KMS-11 (cell line): ENCODE measurements around the gene TLX1.

Source experiments
- H2AFZ ChIP-seq: fragments of 200-600 bp; sonication (generic); 2 replicates; pipeline ENCODE4 v1.6.1; 2016; ENCODE audit warnings: antibody characterized with exemption, mixed run types, low read depth
- H3K27ac ChIP-seq: fragments of 200-600 bp; sonication (generic); 2 replicates; pipeline ENCODE4 v1.6.1; 2016; ENCODE audit warnings: mild to moderate bottlenecking, mixed run types
- H3K27me3 ChIP-seq: fragments of 200-600 bp; sonication (generic); 2 replicates; pipeline ENCODE4 v1.6.1; 2017; ENCODE audit warnings: mild to moderate bottlenecking, low read depth, mixed run types, moderate library complexity; ENCODE audit not compliant: insufficient read depth
- H3K36me3 ChIP-seq: fragments of 200-600 bp; sonication (generic); 2 replicates; pipeline ENCODE4 v1.6.1; 2017; ENCODE audit warnings: mild to moderate bottlenecking, mixed run types; ENCODE audit not compliant: insufficient read depth
- H3K4me1 ChIP-seq: fragments of 200-600 bp; sonication (generic); 2 replicates; pipeline ENCODE4 v1.6.1; 2016; ENCODE audit warnings: mild to moderate bottlenecking, low read depth, mixed run types; ENCODE audit not compliant: poor library complexity, severe bottlenecking
- H3K4me2 ChIP-seq: fragments of 200-600 bp; sonication (generic); 2 replicates; pipeline ENCODE4 v1.7.0; 2016; ENCODE audit warnings: mild to moderate bottlenecking, mixed run types
- H3K4me3 ChIP-seq: fragments of 200-600 bp; sonication (generic); IDR thresholded peaks from 2 replicates; pipeline ENCODE4 v1.6.1; 2017; ENCODE audit warnings: low read depth, low read length, mixed read lengths; ENCODE audit not compliant: insufficient read depth
- H3K79me2 ChIP-seq: fragments of 200-600 bp; sonication (generic); 2 replicates; pipeline ENCODE4 v1.6.1; 2016; ENCODE audit warnings: low read depth, mixed run types; ENCODE audit not compliant: insufficient read depth
- H3K9ac ChIP-seq: fragments of 200-600 bp; sonication (generic); 2 replicates; pipeline ENCODE4 v1.6.1; 2016; ENCODE audit warnings: mild to moderate bottlenecking, mixed run types
- H4K20me1 ChIP-seq: fragments of 200-600 bp; sonication (generic); 2 replicates; pipeline ENCODE4 v1.6.1; 2016; ENCODE audit warnings: mild to moderate bottlenecking, mixed run types; ENCODE audit not compliant: insufficient read depth
- CTCF ChIP-seq: fragments of 200-600 bp; sonication (generic); conservative IDR thresholded peaks from 2 replicates; pipeline ENCODE4 v1.6.1; 2017; ENCODE audit warnings: low read depth, mild to moderate bottlenecking, antibody characterized with exemption, low read length, moderate library complexity, mixed read lengths

TLX1 gene

GRCh38 chr10:101136007-101136707 lies 5.1 kb downstream of the TLX1 start:
- H2AFZ ChIP-seq = no peak overlapping the region
- H3K36me3 ChIP-seq = no peaks in the 10 kb centered on the region
- no peaks in the 10 kb centered on the region for H3K4me1 ChIP-seq
- no peak overlapping the region for H3K4me2 ChIP-seq
- no peak overlapping the region for H3K9ac ChIP-seq
- no peaks in the 10 kb centered on the region for H4K20me1 ChIP-seq
- H3K4me3 ChIP-seq = no peak overlapping the region
- no peak for TF ChIP-seq CTCF
- H3K79me2 ChIP-seq = no peaks in the 10 kb centered on the region
- no peak overlapping the region for H3K27ac ChIP-seq
- H3K27me3 ChIP-seq = peaks cover 39% of the 10 kb centered on the region

GRCh38 chr10:101136708-101137121 lies 5.6 kb downstream of the TLX1 start:
- Histone ChIP-seq H3K36me3 (no peaks in the 10 kb centered on the region), H4K20me1 (no peaks in the 10 kb centered on the region), H3K4me3 (no peak overlapping the region), H3K9ac (no peak overlapping the region), H3K79me2 (no peaks in the 10 kb centered on the region), H3K27me3 (peaks cover 39% of the 10 kb centered on the region), H3K27ac (no peak overlapping the region), H3K4me2 (no peak overlapping the region), H3K4me1 (peaks cover under 1% of the 10 kb centered on the region), H2AFZ (no peak overlapping the region)
- TF ChIP-seq CTCF = no peak

- no peak overlapping the region for H3K4me2 ChIP-seq
- no peak overlapping the region for H3K4me3 ChIP-seq
- no peak overlapping the region for H3K27ac ChIP-seq
- peaks cover 33% of the 10 kb centered on the region for H3K27me3 ChIP-seq
- TF ChIP-seq CTCF = no peak
- peaks cover 6% of the 10 kb centered on the region for H3K4me1 ChIP-seq
- H3K9ac ChIP-seq = no peak overlapping the region
- H2AFZ ChIP-seq = no peak overlapping the region
- H4K20me1 ChIP-seq = no peaks in the 10 kb centered on the region
- H3K36me3 ChIP-seq = no peaks in the 10 kb centered on the region
- H3K79me2 ChIP-seq = no peaks in the 10 kb centered on the region
These were observed 6.2 kb downstream of the TLX1 start for GRCh38 chr10:101137271-101137670.

GRCh38 chr10:101138788-101139420 lies 7.8 kb downstream of the TLX1 start:
- no peak for TF ChIP-seq CTCF
- peaks cover 8% of the 10 kb centered on the region for H3K4me1 ChIP-seq
- no peak overlapping the region for H3K9ac ChIP-seq
- H3K27me3 ChIP-seq = peaks cover 25% of the 10 kb centered on the region; the same call in 1 of the 2 replicates
- no peak overlapping the region for H2AFZ ChIP-seq
- H4K20me1 ChIP-seq = no peaks in the 10 kb centered on the region
- no peak overlapping the region for H3K4me3 ChIP-seq
- no peaks in the 10 kb centered on the region for H3K36me3 ChIP-seq
- H3K4me2 ChIP-seq = no peak overlapping the region
- H3K79me2 ChIP-seq = no peaks in the 10 kb centered on the region
- H3K27ac ChIP-seq = no peak overlapping the region
